ENCODE measurements around the gene DOLPP1.
A peak's percentile ranks its signal among the peaks of the same experiment; 100 is the strongest.
"Not testable (repeated sequence)": the region's sequence is repeated elsewhere in the genome, so short reads cannot be mapped to it uniquely, and the experiment has no call there.

The DOLPP1 gene

DNA sequence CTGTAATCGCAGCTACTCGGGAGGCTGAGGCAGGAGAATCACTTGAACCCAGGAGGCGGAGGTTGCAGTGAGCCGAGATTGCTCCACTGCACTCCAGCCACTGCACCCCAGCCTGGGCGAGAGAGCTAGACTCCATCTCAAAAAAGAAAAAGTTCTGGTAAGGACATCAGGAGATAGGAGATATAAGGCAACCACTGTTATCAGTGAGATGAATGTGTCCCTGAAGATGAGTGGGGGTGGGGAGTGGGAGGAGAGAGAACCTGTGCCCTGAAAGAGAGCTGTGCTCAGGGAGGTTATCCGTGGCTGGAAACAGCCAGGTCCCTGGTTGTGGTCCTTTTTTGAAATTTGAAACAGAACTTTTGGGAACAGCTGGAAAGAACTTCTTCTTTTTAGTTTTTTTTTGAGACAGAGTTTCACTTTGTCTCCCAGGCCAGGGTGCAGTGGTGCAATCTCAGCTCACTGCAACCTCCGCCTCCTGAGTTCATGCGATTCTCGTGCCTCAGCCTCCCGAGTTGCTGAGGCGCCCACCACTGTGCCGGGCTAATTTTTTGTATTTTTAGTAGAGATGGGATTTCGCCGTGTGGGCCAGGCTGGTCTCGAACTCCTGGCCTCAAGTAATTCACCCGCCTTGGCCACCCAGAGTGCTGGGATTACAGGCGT, 32.9 kb downstream of the DOLPP1 start:
- no peak for DNase-seq

DNA sequence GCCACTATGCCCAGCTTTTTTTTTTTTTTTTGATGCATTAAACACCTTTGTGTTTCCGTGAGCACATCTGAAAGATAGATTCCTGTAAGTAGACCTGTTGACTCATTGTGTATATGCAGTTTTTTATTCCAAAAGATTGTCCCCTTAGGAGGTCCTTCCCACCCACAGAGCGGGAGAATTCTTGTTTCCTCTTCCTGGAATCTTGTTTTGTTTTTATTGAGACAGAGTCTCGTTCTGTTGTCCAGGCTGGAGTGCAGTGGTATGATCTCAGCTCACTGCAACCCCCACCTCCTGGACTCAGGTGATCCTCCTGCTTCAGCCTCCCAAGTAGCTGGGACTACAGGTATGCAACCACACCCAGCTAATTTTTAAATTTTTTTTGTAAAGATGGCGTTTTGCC, 37.9 kb downstream of the DOLPP1 start:
- DNase-seq, result no peak

DNA sequence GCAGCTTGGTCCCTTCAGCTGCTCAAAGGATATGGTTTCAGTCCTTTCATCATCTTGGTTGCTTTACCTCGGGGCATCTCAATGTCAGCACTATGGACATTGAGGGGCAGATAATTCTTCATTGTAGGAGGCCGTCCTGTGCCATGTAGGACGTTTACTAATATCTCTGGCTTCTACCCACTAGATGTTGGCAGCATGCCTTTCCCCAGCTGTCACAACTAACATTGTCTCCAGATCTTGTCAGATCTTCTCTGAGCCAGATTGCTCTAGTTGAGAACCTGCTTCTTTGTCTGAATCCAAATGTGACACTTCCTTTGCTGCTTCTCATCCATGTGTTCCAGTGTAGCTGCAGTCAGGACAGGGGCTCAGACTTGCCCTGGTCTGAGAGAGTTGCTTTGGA, 40.6 kb downstream of the DOLPP1 start:
- DNase-seq, result no peak

GRCh38 chr9:129122133-129122532, 41.2 kb downstream of the DOLPP1 start:
- no peak for DNase-seq

- not testable (repeated sequence) for DNase-seq
Observed at GRCh38 chr9:129122976-129123375, 42.1 kb downstream of the DOLPP1 start.

GRCh38 chr9:129124506-129125069, 43.7 kb downstream of the DOLPP1 start:
- no peak for DNase-seq

DNA sequence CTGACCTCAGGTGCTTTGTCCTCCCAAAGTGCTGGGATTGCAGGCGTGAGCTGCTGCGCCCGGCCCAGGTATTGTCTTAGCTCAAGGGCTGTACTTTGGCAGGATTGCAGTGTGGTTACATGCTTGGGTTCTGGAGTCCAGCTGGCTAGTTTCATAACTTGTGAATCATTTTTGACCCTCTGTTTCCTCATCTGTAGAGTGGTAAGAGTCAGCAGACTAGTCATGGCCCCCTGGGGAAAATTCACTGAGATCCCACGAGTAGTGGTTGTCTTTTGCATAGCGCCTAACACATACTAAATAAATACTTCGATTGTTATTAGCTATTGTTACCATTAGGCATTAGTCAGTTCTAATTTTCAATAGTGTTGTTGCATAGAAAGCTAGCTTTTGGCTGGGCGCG, 44.6 kb downstream of the DOLPP1 start:
- DNase-seq, result no peak

- DNase-seq, result no peak
Observed at GRCh38 chr9:129126749-129127618, 46.1 kb downstream of the DOLPP1 start.

GRCh38 chr9:129128689-129129088, 47.8 kb downstream of the DOLPP1 start:
- no peak for DNase-seq

DNA sequence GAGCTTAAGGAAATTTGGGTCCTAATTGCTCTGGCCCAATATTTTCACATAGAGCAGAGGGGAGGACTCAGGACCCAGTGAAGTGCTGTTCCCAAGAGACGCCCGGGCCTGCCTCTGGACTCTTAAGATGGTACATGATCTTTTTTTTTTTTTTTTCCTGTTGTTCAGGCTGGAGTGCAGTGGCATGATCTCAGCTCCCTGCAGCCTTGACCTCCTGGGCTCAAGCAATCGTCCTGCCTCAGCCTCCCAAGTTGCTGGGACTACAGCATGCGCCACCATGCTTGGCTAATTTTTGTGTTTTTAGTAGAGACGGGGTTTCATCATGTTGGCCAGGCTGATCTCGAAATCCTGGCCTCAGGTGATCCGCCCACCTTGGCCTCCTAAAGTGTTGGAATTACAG, 49.4 kb downstream of the DOLPP1 start:
- not testable (repeated sequence) for DNase-seq

- no peak for DNase-seq
Observed at GRCh38 chr9:129130791-129131190, 49.9 kb downstream of the DOLPP1 start.

DNA sequence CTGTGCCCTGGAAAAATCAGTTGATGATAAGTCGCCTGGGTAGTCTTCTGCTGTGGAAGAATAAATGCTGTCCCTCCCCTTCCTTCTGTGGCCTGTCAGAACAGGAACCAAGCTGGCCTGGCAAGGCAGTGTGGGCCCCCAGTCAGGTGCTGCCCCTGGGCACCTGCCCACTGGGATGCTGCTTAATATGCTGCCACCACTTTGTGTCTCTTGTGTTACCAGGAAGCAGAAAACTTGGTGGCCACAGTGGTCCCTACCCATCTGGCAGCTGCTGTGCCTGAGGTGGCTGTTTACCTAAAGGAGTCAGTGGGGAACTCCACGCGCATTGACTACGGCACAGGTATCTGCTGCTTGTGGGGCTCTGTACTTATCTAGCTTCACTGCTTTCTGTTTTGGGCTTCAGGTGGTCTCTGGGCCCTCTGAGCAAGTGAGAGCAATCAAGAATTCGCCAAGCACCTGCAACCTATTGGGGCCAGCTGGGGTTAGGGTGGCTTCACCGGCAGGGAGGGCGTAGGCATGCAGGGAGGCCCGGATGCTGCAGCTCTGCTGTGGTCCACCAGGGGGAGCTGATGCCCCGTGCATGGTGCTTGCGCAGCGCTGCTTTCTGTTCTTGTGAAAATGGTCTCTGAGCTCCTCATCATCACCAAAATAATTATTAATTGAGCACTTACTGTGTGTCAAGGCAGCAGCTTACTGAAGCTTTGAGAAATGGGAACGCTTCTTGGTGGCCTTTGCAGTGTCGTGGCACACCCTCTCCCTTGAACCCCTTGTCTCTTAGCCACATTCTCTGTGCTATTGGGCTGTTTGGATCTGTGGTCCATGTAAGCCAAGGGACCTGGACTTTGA, 50.6 kb downstream of the DOLPP1 start:
- no peak for DNase-seq

GRCh38 chr9:129133082-129133481, 52.2 kb downstream of the DOLPP1 start:
- no peak for DNase-seq

DNA sequence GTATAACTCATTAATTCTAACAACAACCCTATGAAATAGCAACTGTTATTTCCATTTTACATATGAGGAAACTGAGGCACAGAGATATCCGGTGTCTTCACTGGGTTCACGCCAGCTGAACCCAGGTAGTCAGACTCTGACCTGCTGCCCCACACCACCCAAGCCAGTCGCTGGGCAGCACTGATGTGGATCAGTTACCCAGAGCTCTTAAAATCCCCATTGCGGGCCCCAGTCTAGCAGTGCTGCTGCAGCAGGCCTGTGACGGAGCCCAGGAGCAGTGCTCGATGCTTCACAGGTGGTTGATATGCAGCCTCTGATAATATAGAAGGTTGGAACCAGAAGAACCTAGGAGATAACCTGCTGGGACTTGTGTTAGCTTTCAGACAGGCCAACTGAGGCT, 54.6 kb downstream of the DOLPP1 start:
- DNase-seq, result no peak

DNA sequence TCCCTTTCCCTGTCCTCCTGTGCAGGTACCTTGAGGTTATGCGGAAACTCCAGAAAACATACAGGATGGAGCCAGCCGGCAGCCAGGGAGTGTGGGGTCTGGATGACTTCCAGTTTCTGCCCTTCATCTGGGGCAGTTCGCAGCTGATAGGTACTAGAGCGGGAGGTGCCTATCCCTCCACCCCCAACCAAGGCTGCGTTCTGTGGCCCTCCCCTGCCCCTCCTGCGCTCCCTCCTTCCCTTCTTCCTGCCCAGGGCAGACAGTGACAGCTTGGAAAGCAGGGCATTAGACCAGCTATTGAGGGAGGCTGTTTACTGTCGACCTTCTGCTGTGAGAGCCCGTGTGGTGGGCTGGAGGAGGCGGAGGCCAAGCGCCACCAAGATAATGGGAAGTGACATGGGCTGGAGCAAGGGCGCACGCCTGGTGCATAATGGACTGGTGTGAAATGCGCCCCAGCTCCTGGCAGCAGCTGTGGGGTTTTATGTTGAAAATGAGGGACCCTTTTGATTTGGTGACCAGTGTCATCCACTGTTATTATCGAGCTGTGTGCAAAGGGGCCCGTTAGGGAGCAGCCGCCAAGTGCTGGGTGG, 55.6 kb downstream of the DOLPP1 start:
- DNase-seq, result no peak

DNA sequence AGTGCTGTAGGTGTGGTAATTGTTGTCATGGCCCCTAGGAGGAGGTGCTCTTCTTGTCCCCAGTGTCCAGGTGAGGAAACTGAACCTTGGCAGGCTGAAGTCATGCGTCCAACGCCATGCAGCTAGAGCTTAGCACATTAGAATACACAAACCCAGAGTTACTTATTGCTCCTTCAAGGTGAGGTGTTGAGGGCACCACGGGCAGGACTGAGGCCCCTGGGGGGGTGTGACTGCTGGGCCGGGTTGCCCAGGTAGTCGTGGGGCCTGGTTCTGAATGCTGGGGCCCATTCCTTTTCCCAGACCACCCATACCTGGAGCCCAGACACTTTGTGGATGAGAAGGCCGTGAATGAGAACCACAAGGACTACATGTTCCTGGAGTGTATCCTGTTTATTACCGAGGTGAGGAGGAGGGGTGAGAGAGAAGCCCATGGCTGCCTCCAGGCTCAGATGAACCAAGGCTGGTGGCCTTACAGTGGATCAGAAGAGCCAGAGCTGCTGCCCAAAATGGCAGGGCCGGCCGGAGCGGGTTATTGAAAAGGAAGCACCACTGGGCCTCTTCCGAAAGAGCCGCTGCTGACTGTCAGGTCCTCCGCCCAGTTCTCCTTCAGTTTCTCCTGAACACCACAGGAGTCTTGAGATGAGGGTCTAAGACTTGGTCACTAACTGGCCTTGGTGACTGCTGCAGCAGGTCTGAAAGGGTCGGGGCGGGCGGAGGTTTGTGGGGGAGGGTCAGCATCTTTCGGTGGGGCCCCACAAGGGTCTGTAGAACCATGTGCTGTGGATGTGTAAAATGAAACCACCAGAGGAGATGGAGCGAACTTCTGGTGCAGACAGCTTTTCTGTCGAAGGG, 56.6 kb downstream of the DOLPP1 start:
- DNase-seq, result no peak

DNA sequence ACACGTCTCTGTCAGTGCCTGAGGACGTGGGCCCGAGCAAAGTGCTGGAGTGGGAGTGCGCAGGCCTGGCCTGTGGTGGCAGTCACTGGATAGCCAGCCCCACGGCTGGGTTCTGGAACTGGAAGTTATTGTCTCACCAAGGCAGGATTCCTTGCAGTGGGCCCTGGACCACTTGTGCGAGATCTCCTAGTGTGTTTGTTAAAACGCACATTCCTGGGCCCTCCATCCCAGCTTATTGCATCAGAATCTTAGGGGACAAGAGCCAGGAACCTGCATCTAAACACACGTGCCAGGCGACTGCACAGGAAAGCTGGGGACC, 57.2 kb downstream of the DOLPP1 start:
- no peak for DNase-seq

DNA sequence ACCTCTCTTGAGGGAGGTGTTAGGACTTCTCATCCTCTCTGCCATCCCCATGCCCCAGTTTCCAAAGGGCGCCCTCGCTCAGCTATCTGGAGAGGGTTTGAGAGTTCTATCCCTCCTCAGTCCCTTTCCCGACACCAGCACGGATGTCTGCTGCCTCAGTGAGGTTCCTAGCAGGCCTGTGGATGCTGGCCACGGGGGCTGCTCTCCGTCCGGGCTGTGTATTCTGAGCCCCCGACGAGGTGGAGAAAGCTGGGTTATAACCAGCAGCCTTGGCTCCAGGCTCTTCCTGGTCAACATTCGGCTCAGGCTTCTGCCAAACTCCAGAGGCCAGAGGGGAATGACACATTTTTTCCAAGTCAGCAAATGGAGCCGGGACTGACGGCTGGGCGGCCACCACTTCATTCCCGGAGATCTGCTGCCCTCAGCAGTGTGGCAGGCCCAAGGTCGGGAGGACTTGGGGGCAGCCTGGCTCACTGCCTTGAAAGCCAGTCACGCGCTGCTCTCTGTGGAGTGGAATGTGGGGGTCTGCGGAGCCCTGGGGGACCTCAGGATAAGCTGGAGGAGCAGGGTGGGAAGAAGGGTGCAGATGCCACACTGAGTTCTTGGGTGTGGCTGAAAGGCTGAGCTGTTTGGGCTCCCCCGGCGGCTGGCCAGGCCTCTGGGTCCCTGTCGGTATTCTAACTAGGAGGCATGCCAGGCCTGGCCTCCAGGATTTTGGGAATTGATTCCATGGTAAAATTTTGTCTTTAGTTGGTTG, 57.7 kb downstream of the DOLPP1 start:
- DNase-seq, result no peak

DNA sequence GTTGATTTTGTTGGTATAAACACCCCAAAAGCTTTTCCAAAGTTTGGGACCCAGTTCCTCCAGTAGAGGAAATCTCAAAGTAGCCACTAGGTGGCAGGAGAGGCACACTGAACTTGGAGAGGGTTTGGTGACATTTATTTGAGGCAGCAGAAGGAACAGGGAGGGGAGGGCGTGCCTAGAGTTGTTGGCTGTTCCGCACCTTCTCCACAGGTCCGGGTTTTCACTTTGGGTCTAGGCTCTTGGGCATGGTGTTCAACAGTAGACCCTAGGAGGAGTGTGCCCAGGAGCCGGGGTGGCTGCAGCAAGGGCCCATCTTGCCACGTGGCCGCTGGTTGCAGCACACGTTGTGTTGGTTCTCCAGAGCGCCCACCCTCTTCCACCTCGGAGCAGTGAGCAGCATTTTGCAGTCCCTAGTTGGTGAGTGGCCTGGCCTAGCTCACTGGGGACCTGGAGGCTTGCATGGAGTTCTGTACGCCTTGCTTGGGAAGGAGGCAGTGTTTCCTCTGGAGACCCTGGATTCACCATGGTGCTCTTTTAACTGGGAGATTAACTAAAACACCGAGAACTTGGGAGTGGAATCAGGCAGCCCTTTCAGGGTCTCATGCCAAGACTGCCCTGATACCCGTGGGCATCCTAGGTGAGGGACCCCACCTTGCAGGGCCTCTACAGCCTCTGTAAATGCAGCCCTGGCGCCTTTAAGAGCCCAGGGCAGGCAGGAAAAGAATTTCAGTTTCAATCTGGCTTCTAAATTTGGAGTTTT, 58.5 kb downstream of the DOLPP1 start:
- peak; percentile 56 for DNase-seq

DNA sequence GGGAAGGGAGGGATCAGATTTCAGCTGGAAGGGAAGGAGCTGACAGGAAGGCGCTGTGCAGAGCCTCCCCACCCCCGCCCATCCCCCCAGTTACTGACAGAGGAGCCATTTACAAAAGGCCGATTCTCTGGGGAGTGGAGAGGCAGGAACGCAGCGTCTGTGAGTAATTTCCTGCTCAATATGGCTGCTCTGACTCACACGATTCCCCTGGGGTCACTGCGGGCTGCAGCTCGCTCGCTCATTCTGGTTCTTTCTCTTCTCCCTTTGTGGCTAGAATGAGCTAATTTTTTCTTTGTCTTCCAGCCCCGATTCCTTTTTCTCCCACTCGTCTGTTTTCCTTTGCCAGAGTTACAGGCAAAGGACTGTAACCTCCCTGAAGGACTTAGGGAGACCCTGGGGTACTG, 59.1 kb downstream of the DOLPP1 start:
- peak; percentile 73 for DNase-seq

Measured in NCI-H526 treated with DMSO at 0.1 percent for 48 hours (cell line).